ENCODE results near the gene HSBP1L1.

HSBP1L1 gene

DNA sequence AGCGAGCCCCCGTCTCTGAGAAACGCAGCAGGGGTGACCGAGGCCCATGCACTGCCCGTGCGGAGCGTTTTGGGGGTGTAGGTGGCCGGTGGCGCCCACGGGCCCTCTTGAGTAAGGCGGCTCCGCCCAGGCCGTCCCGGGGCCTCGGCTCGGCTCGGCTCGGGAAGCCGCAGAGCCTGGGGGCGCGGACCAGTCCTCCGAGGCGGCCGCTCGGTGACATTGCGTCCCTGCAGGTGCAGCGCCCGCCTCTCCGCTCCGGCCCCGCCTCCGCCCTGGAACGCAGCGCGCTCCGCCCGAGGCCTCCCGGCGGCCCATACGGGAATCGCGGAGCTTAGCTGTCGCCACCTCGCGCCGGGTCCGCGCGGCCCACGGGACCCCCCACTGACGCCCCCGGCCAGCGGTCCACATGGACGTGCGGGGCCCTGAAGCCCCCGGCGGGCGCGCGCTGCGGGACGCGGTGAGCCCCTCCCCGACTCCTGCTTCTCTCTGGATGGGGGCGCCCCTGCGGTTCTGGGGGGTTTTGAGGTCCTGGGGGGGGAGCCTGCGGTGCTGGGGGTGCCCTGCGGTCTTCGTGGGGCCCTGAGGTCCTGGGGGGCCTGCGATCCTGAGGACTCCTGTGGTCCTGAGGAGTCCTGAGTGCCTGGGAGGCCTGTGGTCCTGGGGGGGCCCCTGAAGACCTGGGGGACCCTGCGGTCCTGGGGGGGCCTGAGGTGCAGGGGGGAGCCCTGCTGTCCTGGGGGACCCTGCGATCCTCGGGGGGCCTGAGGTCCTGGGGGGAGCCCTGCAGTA lies at the start of gene HSBP1L1:
Gene HSBP1L1 (plus strand): TSS at position 314 of the 789 bp plus-strand sequence. CDS start 93 bp downstream, at position 407.
- peak; percentile 13 for DNase-seq

DNA sequence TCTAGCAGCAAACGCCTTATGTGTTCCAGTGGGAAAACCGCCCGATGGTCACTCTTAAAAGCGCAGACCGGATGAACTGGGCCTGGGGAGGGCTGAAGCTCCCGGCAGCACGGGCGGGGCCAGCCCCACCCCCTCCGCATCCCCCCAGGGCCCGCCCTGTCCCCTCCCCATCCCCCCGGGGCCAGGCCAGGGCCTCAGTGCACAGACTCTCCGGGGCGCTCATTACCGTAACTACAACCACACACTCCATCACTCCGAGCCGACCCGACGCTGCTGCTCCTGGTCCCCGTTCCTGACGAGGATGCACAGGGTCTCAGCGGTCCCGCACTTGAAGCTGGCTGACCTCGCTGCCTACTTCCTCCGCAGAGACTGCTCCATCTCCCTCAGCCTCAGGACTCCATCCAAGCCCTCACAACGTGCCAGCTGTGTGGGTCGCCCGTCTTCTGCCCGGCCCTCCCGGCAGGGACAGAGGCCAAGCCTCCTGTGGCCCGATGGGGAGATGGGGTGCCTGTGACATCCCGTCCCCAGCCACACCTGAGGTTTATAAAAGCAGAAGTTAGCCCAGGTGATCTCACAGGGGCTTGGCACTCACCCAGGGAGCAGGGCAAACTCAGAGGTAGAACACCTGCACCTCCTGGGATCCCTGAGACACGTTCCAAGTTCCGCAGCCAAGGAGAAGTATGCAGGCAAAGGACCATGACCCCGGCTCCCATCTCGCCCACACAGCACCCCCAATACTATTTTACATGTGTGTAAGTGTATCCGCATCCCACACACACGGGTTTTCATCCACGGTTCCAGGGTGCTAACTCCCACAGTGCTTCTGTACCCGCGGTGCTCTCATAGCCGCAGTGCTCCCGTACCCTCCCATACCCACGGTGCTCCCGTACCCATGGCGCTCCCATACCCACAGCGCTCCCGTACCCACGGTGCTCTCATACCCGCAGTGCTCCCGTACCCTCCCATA lies 49.0 kb upstream of the HSBP1L1 start:
- DNase-seq = no peak

- no peak for DNase-seq
These were observed 48.3 kb upstream of the HSBP1L1 start for GRCh38 chr18:79916128-79916494.

- DNase-seq = no peak
These were observed 47.8 kb upstream of the HSBP1L1 start for GRCh38 chr18:79916546-79917168.

DNA sequence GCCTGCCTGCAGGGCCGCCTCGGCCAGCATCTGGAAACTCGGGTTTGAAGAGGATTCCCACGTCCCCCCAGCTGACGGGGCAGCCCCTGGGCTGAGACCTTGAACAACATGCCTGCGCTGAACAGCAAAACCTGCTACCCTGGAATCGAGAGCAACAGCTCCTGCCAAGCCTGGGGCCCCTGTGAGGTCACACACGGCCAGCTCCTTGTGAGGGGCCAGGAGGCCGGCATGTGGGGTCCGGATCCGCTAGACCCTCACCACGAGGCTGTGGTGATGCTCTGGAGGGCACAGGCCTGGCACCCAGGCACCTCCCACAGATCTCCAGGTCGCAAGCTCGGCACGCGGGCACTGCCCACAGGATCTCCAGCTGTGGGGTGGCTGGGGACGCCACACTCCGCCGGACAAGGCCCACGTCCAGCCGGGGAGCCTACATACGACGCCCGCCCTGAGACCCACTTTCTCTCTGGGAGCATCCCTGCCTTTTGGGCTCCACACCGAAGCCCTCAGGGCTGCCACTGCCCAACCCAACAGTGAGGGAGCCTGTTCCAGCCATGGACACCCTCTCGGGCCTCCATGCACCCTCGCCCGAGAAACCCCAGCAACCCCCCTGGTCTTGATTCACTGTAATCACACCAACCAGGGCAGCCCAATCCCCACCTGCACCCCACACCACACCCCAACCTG lies 47.1 kb upstream of the HSBP1L1 start:
- DNase-seq = no peak

DNA sequence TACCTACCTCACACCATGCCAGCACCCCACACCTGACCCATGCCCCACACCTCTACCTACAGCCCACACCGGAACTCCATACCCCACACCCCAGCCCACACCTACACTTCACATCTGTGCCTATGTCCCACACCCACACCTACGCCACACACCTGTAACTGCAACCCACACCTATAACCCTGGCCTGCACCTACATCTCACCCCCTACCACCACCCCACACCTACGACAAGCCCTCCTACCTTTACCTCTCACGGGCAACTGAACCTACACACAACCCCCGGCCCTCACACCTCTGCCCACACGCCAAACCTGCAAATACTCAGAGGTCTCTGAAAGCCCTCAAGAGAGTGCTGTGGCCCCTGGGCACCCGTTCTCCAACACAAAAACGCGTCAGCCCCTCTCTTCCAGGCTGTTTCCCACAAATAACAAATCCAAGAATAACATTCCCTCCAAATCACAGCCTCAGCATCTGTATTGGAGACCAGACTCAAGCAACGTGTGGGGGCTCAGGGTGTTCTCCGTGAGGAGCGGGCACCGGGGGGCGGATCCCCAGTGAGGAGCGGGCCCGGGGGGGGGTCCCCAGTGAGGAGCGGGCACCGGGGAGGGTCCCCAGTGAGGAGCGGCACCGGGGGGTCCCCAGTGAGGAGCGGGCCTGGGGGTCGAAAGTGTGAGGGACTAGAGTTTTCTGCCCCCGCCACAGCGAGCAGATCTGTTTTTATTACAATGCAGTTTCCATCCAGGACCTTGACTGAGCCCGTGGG lies 46.4 kb upstream of the HSBP1L1 start:
- DNase-seq = no peak

DNA sequence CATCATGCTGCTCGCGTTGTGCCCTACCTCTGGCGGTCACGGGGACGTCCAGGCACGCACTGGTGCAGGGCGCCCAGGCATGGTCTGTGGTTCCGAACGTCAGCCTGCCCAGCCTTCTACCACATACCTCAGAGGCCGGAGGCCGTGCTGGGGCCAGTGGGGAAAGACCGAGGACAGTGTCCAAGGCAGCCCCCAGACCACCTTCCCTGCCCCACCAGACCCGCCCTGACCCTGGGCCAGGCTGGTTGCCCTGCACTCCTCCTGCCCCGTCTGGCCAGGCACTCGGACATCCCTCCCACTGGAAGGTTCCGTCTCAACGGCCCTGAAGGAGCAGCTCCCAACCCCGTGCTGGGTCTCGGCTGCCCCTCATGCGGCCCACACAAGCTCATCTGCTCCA lies 45.8 kb upstream of the HSBP1L1 start:
- no peak for DNase-seq

DNA sequence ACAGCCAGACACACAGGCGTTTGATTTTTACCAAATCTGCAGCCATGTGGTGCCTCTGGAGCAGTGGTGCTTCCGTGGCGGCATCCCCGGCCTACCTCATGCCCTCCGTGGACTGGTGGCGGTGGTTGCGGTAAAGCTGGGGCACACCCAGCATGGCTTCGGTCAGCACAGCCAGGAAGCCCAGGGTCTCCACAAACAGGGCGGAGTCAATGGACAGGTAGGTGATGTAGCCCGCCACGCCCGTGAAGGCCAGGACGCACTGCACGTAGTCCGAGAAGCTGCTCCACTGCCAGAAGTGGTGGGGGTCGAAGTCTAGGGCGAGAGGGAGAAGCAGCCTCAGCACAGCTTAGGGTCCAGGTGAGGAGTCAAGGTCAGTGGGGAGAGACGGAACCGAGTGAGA lies 45.4 kb upstream of the HSBP1L1 start:
- no peak for DNase-seq

DNA sequence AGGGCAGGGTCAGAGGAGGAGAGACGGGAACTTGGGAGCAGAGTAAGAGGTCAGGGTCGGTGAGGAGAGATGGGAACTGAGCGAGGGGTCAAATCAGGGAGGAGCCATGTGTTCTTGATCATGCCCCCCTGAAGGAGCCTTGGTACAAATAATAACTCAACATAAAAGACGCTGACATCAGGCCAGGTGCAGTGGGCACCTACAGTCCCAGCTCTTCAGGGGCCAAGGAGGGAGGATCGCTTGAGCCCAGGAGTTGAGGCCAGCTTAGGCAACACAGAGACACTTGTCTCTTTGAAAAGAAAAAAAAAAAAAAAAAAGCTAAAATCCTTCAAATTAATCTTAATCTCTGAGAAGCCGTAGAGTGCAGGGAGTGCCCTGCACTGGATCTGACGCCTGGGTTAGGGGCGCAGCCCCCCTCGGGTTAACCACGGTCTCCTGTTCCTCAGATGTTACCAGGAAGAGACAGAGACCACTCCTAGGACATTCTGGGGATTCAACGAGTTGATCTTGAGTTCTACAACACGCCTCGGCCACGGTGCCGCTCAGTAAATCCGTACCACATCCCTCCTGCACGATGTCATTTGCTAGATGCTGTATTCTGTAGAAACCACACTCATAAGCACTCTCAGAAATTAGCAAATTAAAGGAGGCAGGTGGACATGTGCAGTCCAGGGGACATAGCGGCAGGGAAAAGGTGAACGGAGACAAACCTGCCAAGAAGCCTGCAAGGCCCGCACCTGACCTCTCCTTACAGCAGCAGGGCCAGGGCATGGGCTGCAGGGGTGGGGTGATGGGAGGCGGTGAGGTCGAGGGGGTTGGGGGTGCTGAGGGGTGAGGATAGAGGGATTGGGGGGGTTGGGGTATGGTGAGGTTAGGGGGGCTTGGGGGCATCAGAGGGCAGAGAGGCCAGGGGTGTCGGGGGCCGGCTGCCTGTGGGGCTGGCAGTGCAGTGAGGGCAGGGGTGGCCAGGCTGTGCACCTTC lies 42.2 kb upstream of the HSBP1L1 start:
- DNase-seq = no peak

DNA sequence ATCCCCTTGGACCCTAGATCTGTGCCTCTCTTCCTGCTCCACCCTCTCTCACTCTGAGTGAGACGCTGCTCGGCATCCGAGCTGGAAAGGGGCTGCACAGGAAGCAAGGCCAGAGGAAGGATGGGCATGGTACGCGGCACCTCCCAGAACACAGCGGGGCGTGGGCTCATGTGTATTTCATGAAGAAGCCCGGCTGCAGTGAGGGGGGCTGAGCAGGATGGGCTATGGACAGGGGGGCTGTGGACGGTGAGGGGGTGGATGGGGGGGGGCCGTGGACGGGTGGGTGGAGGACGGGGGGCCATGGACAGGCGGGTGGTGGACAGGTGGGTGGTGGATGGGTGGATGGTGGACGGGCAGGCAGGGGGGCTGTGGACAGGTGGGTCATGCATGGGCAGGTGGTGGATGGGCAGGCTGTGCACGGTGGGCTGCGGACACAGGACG lies 41.5 kb upstream of the HSBP1L1 start:
- DNase-seq = no peak

GRCh38 chr18:79923896-79924585 lies 40.4 kb upstream of the HSBP1L1 start:
- no peak for DNase-seq

- no peak for DNase-seq
These were observed 39.4 kb upstream of the HSBP1L1 start for GRCh38 chr18:79924814-79925731.

GRCh38 chr18:79926306-79926705 lies 38.1 kb upstream of the HSBP1L1 start:
- DNase-seq = no peak

GRCh38 chr18:79926715-79927606 lies 37.5 kb upstream of the HSBP1L1 start:
- DNase-seq = no peak

GRCh38 chr18:79927607-79928562 lies 36.6 kb upstream of the HSBP1L1 start:
- DNase-seq = no peak

- no peak for DNase-seq
These were observed 35.9 kb upstream of the HSBP1L1 start for GRCh38 chr18:79928563-79928960.

All from T1000 (cell line).